Kidney epithelial cell (primary cell): Measurements from ENCODE around the gene ETS1. TPM values are rescaled to one million over a fixed set of nuclear protein-coding genes. Genes with fewer than 3 reads are reported as not detected.

ENCODE experiments used
- DNase-seq: peaks from one replicate; pipeline ENCODE4 v3.0.0-alpha.2; 2010; ENCODE audit warnings: low read depth
- H3K27me3 ChIP-seq: 2 replicates; pipeline ENCODE4 v1.6.0; 2011; ENCODE audit warnings: low read length; ENCODE audit not compliant: control insufficient read depth, insufficient read depth
- H3K36me3 ChIP-seq: 2 replicates; pipeline ENCODE4 v1.5.1; 2011; ENCODE audit warnings: low read length; ENCODE audit not compliant: control insufficient read depth, insufficient read depth
- H3K4me3 ChIP-seq: 2 replicates; pipeline ENCODE4 v1.5.1; 2011; ENCODE audit warnings: low read depth, mild to moderate bottlenecking, control low read depth, low read length
- CTCF ChIP-seq: IDR thresholded peaks from 2 replicates; pipeline ENCODE4 v1.5.1; 2011; ENCODE audit warnings: mild to moderate bottlenecking, moderate library complexity, low read length, control low read depth, inconsistent platforms; ENCODE audit not compliant: insufficient read depth, poor library complexity, severe bottlenecking
- total RNA-seq: library from RNA; depleted of rRNA; stranded (reverse); fragments of >200 nt; gene quantifications from 2 replicates; pipeline ENCODE4 v1.2.3, GENCODE V29; 2015

The ETS1 gene
- total RNA-seq, 1 donor from 2014 or later: 224 TPM

- no peak for DNase-seq
- Histone ChIP-seq H3K27me3 (no peaks in the 10 kb centered on the region), H3K4me3 (peak overlapping the region; percentile 35), H3K36me3 (no peaks in the 10 kb centered on the region)
- TF ChIP-seq CTCF: no peak
These were observed 39.3 kb downstream of the ETS1 start for GRCh38 chr11:128547946-128548648.

DNA sequence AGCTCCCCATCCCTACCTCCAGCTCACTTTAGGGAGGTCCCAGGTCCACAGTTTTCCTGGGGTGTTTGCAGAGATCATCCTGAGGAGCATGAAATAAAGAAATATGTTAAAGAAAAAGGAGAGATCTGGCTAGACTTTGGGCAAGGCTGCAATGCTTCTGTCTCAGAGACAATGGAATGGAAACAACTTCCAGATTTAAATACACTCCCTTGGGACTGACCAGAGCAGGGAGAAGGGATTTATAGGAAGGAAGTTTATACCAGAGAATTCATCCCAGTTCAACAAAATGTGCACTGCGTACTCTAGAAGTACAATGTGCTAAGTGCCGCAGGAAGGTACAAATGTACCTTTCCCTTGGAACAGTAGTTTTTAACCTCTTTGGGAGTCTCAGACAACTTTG is 40.4 kb downstream of the ETS1 start:
- no peaks in the 10 kb centered on the region for H3K36me3 ChIP-seq
- no peak for DNase-seq
- H3K4me3 ChIP-seq: no peak overlapping the region
- no peaks in the 10 kb centered on the region for H3K27me3 ChIP-seq
- no peak for TF ChIP-seq CTCF

DNA sequence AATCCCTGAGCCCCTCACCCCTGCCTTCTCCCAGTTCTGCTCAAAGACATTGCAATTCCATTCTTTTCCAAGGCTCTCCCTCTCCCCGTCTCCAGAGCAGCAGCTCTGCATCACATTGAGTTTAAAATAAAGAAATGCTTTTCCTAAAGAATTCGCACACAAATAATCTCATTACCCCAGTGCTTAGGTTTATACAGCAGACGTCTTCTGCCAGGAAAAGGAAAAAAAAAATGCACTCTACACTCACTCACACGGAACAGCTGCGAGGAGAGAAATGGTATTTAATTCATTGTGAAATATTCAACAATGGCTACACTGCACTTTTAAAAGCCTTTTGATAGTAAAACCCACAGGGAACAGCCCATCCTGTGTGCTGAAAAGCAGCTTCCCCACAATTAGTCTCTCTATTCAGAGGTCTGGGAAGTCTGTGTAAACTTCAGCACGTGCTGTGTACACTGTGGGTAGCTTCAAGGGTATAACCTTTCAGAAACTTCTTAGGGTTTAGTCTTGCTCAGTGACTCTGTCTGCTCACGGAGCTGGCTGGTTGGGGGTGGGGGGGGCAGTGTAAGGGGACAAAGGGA is 42.8 kb downstream of the ETS1 start:
- Histone ChIP-seq H3K27me3 (no peaks in the 10 kb centered on the region), H3K4me3 (no peak overlapping the region), H3K36me3 (no peaks in the 10 kb centered on the region)
- DNase-seq: no peak
- TF ChIP-seq CTCF: no peak

DNA sequence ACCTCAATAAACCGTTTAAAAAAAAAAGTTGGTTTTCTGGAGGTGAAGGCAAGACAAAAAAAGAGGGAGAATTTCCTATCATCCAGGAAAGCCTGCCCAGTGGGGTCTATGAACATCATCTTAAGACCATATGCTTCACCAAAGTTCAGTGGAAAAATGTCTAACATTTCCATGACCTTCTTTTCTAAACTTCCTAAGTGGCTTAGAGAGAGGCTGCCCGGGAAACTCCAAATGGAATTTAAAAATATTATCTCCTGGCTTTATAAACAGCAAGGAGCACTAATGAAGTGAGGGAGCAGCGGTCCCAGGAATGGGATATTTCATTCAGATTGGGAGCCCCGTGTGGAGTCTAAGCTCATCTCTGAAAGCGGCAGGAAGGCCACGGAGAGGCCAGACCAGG is 46.9 kb downstream of the ETS1 start:
- H3K36me3 ChIP-seq: no peaks in the 10 kb centered on the region
- no peak for TF ChIP-seq CTCF

GRCh38 chr11:128536506-128536905 is 50.9 kb downstream of the ETS1 start:
- Histone ChIP-seq H3K36me3 (no peaks in the 10 kb centered on the region), H3K4me3 (no peak overlapping the region), H3K27me3 (no peaks in the 10 kb centered on the region)
- no peak for DNase-seq
- TF ChIP-seq CTCF: no peak

More for the DNA sequence above, 46.9 kb downstream of the ETS1 start:
- no peak for DNase-seq
- H3K27me3 ChIP-seq: no peaks in the 10 kb centered on the region
- no peak overlapping the region for H3K4me3 ChIP-seq
